ENCODE measurements around the gene VEPH1.

- TF ChIP-seq EZH2 (IDR thresholded peaks at IDR 0.05; ENCODE audit: borderline replicate concordance, low read length) (no peak), CTCF (conservative IDR thresholded peaks at IDR 0.05 in 1 of 2, IDR thresholded peaks at IDR 0.05 in 1 of 2; ENCODE audit: extremely low read depth in 1 of 2, insufficient read depth in 1 of 2, low read depth in 1 of 2, low read length in 2 of 2) (no peak)
Measured at GRCh38 chr3:157384031-157384430, 119.2 kb downstream of the VEPH1 start.
